Measurements from ENCODE around the gene GPRC5C. TPM values are rescaled to one million over a fixed set of nuclear protein-coding genes. Genes with fewer than 3 reads are reported as not detected.

The GPRC5C gene
- total and polyA plus RNA-seq, 2 donors (not counting 3 experiments of a cell fraction or from before 2014, with no cell fraction given) = not detected

- POLR2A ChIA-PET = no interaction called here
- Histone ChIP-seq H3K4me1 (ENCODE audit: control insufficient read depth, extremely low read depth, insufficient read depth, low read length) (peaks cover 2% of the 10 kb centered on the region), H3K4me3 (replicated peaks in 1 of 3; ENCODE audit: insufficient read depth in 1 of 3, low read depth in 1 of 3, low read length in 3 of 3) (no peak overlapping the region), H3K27me3 (ENCODE audit: control insufficient read depth in 2 of 2, insufficient read depth in 2 of 2, low read length in 2 of 2) (no peaks in the 10 kb centered on the region), H3K9me3 (replicated peaks; ENCODE audit: control insufficient read depth, insufficient read depth, low read length) (no peaks in the 10 kb centered on the region), H4K20me1 (replicated peaks; ENCODE audit: control insufficient read depth, extremely low read depth, insufficient read depth, low read length) (no peaks in the 10 kb centered on the region), H3K9ac (replicated peaks; ENCODE audit: extremely low read depth, insufficient read depth, low read length) (no peak overlapping the region), H3K9me1 (replicated peaks; ENCODE audit: control insufficient read depth, extremely low read depth, insufficient read depth, low read length) (no peaks in the 10 kb centered on the region), H3K27ac (ENCODE audit: insufficient read depth, low read depth, low read length) (no peak overlapping the region), H3K4me2 (ENCODE audit: insufficient read depth, low read length) (no peak overlapping the region), H3K79me2 (ENCODE audit: control insufficient read depth, insufficient read depth, low read length) (no peaks in the 10 kb centered on the region), H3K36me3 (ENCODE audit: control insufficient read depth in 2 of 2, extremely low read depth in 1 of 2, insufficient read depth in 2 of 2, low read length in 2 of 2) (no peaks in the 10 kb centered on the region), H2AFZ (ENCODE audit: low read depth, low read length) (no peak overlapping the region)
- no TSS peak for BruUV-seq (replicated peaks)
- DNase-seq (ENCODE audit: low read depth, low spot score) (no peak), FAIRE-seq (no peak)
- no peak for TF ChIP-seq CTCF (IDR thresholded peaks at IDR 0.05; ENCODE audit: extremely low read depth in 1 of 2, insufficient read depth in 1 of 2, low read depth in 1 of 2, low read length in 2 of 2)
- TF ChIP-seq JUN (IDR thresholded peaks at IDR 0.05; ENCODE audit: borderline replicate concordance, insufficient read depth, insufficient read length, low read depth) = no peak
- no peak for TF ChIP-seq MAX (IDR thresholded peaks at IDR 0.05; ENCODE audit: insufficient read depth, insufficient read length)
- no peak for TF ChIP-seq MYC (IDR thresholded peaks at IDR 0.05; ENCODE audit: low read depth, low read length)
- no peak for TF ChIP-seq POLR2AphosphoS5 (IDR thresholded peaks at IDR 0.05; ENCODE audit: insufficient read depth, low read depth, low read length)
- TF ChIP-seq POLR2A (IDR thresholded peaks at IDR 0.05; ENCODE audit: low read depth, low read length) = no peak
- no peak for TF ChIP-seq FOS (IDR thresholded peaks at IDR 0.05; ENCODE audit: borderline replicate concordance, insufficient read depth, low read length)
- no peak for TF ChIP-seq GATA2 (IDR thresholded peaks at IDR 0.05; ENCODE audit: insufficient read depth, insufficient read length, low read depth, low read length)
- TF ChIP-seq EZH2 (IDR thresholded peaks at IDR 0.05; ENCODE audit: borderline replicate concordance, low read depth, low read length, severe bottlenecking) = no peak
- CTCF ChIA-PET = no interaction called here
- intact Hi-C loops (cut with micrococcal nuclease) (no loop called here), dilution Hi-C loops (cut with MboI; ENCODE audit: extremely low pct_ligation_motif_present, low sequenced_read_pairs) (no loop called here)
Measured at GRCh38 chr17:74449306-74449705, 17.4 kb downstream of the GPRC5C start.
